Stimulated activated CD4-positive, alpha-beta T cell treated with anti-CD3 and anti-CD28 coated beads, Interleukin-4, amount 100 ng/mL, for 48 hours (primary cell): ENCODE data around the gene GBP5.

ENCODE experiments used
- DNase-seq, 2 donors: peaks; one replicate each; pipeline ENCODE4 v3.0.0-alpha.2; 2020; ENCODE audit warnings: low read depth in 2 of 2

GBP5 gene, protein sequence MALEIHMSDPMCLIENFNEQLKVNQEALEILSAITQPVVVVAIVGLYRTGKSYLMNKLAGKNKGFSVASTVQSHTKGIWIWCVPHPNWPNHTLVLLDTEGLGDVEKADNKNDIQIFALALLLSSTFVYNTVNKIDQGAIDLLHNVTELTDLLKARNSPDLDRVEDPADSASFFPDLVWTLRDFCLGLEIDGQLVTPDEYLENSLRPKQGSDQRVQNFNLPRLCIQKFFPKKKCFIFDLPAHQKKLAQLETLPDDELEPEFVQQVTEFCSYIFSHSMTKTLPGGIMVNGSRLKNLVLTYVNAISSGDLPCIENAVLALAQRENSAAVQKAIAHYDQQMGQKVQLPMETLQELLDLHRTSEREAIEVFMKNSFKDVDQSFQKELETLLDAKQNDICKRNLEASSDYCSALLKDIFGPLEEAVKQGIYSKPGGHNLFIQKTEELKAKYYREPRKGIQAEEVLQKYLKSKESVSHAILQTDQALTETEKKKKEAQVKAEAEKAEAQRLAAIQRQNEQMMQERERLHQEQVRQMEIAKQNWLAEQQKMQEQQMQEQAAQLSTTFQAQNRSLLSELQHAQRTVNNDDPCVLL

DNA sequence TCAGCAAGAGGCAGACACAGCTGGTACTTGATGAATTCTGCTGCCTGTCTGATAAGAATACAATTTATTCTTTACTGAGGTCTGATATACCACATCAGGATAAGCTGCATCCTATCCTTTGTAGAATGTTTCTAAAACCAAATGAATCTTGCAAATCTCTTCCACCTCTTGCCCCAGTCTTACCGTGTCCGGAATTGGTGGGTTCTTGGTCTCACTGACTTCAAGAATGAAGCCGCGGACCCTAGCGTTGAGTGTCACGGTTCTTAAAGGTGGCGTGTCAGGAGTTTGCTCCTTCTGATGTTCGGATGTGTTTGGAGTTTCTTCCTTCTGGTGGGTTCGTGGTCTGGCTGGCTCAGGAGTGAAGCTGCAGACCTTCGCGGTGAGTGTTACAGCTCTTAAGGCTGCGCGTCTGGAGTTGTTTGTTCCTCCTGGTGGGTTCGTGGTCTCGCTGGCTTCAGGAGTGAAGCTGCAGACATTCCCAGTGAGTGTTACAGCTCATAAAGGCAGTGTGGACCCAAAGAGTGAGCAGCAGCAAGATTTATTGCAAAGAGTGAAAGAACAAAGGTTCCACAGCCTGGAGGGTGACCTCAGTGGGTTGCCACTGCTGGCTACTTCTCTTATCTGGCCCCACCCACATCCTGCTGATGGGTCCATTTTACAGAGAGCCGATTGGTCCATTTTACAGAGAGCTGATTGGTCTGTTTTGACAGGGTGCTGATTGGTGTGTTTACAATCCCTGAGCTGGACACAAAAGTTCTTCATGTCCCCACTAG, at the start of gene GBP5:
GBP5 (minus strand) TSS at position 592 of the 773 bp plus-strand sequence. CDS start 3,305 bp downstream, outside the sequence.
- peak; percentile 39 to 53 for DNase-seq

DNA sequence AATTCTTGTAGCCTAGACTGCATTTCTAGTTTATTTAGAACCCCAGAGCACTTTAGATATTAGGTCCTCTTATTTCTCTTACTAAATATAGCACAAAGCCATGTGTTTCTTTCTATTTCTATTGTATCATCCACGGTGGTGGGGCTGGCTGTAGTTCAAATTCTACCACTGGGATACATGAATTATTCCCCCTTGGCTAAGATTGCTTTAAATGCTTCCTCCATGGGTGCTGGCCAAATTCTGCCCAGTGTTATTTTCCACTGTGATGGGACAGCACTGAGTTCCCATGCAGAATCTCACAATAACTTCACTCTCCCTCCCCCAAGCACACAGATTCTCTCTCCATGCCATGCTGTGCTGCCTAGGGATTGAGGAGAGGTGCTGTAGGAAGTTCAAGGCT, 49.7 kb upstream of the GBP5 start:
- no peak for DNase-seq

DNA sequence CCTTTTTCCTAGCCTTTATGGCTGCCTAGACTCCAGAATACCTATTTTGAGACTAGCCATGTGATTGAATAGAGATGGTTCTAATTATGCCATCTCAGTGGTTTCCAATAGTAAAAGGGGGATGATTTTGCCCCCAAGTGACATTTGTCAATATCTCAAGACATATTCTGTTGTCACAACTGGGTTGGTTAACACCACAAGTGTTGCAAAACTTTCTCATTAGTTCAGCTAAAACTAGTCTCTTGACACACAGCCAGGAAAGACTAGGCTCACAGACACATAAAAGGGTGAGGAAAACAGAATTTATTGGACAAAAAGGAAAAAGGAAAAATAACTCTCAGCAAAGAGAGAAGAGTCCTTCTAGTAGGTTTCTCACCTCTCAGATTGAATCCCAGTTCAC, 39.9 kb upstream of the GBP5 start:
- no peak for DNase-seq

DNA sequence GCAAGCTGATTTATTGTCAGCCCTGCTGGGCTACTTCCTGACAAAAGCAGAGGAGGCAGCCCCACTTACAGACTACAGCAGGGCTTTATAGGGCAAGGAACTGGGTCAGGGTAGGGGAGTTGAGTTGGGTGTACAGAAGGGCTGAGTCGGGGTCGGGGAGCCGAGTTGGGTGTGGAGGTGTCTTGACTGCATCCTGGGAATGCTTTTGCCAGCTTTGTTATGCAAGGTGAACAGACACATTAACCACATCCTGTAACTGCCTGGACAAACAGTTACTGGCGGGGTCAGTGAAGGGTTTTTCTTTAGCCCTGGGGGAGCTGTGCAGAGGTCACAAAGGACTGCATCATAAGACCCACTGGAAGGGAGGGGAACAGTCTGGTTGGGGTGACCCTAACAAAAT, 39.1 kb upstream of the GBP5 start:
- DNase-seq, result no peak

DNA sequence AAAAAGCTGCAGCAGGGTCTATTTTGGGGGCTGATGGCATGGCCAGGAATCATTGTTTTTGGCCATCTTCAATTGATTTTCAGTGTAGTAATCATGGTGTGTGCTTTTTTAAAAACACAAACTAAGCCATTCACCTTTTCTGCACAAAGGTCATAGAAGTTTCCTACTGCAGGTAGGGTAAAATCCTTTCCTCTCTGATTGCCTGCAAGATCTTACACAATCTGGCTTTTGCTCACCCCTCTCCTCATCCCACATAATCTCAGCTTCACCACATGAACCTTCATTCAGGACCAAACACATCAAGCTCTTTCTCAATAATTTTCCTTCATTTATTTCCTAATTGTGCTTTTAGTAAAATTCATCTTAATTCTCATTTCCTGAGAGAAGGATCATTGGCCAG, 38.3 kb upstream of the GBP5 start:
- DNase-seq, result no peak

DNA sequence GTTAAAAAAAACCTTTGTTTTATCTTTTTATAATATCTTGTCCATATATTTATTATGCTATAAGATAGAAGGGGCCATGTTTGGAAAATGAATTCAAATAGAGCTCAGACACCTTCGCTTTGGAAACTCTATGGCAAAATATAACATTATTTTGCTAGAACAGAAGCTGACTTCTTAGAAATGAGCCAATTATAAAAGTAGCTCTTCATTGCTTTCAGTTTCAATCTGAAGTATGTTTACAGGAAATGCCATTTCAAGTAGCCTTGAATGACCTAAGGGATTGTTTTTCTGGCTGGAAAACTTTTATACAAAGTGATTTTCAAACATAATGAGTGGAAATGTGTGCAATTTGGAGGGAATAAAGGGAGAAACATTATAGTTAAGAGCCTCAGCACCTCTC, 37.8 kb upstream of the GBP5 start:
- DNase-seq, result no peak

DNA sequence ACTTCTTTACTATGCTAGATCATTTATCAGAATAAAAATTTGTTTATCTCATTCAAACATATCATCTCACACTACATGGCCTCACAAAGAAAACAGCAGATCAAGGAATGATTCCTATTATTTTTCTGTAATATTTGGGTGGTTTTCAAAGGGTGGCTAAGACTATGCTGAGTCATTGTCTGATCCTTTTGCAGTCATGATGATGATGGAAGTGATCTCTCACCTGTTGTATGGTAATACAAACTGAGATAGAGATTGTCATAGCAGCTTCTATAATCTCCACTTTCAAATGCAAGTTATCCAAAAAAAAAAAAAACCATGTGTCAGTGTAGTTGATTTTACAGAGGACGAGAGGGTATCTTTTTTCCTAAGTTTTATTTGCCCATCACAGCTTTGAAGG, 37.2 kb upstream of the GBP5 start:
- DNase-seq, result no peak

DNA sequence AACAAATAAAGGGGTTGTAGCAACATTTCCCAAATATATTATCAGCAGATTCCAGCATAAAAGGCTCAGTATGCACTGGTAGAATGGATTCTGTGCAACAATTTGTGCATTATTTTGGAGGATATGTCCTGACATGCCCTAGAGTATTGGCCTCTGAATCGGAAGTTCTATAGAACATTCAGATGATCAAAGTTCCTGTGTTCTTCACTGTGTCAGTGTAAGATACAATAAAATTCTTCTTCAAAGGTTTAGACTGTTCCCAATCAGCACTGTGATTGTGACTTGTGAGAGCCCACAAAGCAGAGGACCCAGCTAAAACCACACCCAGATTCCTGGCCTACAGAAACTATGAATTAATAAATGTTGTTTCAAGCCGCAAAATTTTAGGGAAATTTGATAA, 33.6 kb upstream of the GBP5 start:
- no peak for DNase-seq

DNA sequence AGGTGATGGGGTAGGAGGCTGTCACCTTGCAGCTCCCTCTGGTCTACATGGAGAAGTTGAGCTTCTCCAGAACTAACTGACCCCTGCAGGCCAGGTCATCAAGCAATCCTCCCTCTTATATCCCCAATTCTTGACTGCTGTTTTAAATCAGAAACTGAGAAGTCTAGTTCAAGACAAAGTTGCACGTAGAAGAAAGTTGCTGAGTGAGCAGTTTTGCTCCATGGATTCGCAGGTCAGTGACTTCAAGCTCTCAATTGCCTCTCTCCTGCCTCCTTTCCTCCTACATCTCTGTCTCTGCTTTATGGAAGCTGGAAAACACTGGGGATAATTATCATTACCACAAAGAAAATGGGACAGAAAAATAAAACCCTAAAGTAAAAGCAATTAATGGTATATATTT, 32.8 kb upstream of the GBP5 start:
- no peak for DNase-seq

DNA sequence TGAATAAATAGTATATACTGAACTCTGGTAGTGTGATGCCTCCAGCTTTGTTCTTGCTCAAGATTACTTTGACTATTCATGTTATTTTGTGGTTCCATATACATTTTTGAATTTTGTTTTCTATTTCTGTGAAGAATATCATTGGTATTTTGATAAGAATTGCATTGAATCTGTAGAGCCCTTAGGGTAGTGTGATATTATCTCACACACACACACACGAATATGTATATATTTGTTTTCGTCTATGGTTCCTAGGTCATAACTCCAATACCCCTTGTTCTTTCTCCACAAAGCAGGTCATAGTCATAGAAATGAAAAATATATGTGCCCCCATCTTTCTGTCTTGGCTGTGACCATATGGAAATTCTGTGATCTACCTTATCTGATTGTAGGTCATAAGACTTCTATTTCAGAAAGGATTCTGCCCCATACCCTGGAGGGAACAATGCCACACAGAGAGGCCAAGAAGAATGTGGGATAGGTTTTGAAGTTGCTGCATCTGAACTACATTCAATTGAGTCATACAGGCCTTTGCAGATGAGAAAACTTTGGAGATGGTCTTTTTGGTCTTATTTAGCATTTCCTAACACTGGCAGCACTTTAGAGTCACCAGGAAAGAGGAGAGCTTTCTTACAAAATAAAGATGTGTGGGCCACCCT, 32.0 kb upstream of the GBP5 start:
- DNase-seq, result no peak

DNA sequence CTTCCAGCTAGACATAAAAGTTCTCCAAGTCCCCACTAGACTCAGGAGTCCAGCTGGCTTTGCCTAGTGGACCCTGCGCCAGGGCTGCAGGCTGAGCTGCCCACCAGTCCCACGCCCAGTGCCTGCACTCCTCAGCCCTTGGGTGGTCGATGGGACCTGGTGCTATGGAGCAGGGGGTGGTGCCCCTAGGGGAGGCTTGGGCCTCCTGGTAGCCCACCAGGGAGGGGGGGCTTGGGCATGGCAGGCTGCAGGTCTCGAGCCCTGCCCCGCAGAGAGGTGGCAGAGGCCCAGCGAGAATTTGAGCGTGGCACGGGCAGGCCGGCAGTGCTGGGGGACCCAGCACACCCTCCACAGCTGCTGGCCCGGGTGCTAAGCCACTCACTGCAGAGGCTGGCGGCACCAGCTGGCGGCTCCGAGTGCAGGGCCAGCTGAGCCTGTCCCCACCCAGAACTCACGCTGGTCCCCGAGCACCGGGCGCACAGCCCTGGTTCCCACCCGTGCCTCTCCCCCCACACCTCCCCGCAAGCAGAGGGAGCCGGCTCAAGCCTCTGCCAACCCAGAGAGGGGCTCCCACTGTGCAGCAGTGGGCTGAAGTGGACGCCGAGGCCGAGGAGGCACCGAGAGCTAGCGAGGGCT, 30.2 kb upstream of the GBP5 start:
- no peak for DNase-seq

DNA sequence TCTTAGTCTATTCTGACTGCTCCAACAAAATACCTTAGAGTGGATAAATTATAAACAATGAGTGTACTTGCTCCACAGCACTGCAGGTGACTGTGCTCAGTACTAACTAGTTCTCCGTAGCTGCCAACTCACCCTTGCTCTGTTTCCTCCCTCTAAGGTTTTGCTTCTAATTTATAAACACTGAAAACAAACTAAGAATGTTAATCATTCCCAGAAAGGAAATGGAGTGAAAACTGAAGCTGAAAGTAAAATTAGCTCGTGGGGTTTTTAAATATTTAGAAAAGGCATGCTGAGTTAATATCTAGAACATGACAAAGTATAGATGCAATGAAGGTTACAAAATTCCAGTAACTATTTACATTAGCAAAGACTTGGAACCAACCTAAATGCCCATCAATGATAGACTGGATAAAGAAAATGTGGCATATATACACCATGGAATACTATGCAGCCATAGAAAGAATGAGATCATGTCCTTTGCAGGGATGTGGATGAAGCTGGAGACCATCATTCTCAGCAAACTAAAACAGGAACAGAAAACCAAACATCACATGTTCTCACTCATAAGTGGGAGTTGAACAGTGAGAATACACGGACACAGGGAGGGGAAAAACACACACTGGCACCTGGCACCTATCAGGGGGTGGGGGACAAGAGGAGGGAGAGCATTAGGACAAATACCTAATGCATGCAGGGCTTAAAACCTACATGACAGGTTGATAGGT, 27.2 kb upstream of the GBP5 start:
- peak in 1 of 2 donors; percentile 32 for DNase-seq

DNA sequence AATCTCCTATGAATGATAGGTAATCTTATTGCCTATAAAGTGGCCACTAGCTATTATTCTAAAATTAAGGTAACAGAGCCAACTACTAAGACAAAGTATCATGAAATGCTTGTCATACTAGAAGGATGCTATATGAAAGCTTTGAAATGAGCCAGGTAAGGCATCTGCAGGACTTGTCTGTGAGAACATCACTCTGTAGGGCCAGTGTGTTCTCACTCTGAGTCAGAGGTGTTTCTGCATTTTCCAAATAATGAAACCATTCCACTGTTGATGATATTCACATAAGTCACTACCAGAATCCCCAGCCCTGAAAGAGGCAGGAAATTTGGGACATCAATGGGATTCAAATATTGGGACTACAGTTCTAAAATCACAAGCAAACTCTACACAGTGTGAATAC, 25.8 kb upstream of the GBP5 start:
- DNase-seq, result no peak

DNA sequence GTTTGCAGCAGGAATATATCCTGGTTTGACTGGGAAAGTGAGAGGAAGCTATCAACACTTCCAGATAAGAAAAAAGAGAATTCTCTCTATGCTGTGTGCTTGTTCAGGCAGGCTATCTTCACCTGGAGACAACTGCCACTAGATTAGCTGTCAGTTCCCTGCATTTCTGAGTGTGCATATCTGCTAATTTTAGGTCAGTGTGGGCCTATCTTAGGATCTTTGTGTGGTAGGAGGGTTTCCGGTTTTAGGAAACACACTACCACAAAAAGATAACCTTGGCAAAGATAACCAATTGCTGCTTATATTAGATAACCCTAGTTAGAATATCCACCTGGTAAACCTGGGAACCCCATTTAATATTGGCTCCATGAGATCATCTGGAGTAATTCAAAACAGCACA, 22.5 kb upstream of the GBP5 start:
- no peak for DNase-seq

DNA sequence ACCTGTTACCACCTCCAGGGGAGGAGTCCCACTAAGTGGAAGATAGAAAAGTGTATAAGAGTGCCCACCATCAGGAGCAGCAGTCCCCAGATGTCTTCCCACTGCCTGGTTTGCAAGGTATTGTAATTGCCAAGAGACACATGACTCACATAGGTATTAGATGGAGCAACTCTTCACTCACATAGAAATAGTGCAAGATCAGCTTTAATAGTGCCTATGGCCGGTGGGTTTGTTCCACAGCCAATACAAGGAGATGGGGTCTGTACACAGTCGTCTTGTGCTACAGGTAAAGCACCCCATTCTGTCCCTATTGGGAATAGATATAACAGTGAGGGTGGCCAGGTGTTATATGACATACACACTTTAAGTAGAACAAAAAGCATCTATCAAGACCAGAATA, 18.6 kb upstream of the GBP5 start:
- no peak for DNase-seq

DNA sequence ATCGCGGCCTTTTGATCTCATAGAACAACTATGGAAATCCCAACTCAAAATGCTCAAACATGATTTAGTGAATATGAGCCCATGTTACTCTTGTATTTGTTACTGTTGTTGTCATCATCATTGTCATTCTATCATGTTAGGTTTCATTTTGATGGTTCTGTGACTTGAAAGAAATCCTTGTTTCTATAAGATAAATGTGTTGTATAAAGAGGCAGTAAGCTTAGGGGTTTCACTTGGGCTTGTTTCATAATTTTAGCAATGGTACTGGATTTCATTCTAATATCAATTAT, 15.3 kb upstream of the GBP5 start:
- DNase-seq, result no peak

DNA sequence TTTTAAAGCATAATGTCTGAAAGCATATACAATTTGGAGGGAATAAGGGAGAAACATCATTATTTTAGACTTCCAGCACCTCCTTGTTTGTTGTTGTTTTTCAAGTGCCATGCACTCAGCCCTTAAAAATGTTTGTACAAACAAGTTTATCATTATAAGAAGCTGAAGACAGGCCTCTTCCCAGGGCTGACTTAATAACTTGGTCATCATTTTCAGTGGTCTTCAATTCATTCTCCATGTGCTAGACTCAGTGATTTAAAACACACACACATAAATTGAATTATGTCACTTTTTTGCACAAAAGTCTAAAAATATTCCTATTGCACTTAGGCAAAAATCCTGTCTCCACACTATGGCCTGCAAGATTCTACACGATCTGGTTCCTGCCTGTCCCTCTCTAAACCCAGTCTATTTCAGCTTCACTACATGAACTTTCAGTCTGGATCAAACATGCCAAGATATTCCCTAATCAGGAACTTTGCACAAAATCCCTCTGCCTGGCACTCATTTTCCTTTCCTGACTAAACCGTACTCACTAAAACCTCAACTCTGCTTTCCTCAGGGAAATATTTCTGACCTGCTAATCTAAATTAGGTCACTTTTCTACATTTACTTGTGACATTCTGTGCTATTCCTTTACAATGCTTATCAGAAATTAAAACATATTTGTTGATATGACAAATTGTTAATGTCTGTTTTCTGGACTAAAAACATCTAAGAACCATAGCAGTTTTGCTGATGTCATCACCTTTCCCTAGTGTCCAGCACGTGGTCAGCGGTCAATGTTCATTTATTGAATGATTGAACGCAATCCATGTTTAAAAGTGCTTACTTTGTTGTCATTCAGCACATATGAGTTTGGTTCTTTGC, 14.8 kb upstream of the GBP5 start:
- no peak for DNase-seq

DNA sequence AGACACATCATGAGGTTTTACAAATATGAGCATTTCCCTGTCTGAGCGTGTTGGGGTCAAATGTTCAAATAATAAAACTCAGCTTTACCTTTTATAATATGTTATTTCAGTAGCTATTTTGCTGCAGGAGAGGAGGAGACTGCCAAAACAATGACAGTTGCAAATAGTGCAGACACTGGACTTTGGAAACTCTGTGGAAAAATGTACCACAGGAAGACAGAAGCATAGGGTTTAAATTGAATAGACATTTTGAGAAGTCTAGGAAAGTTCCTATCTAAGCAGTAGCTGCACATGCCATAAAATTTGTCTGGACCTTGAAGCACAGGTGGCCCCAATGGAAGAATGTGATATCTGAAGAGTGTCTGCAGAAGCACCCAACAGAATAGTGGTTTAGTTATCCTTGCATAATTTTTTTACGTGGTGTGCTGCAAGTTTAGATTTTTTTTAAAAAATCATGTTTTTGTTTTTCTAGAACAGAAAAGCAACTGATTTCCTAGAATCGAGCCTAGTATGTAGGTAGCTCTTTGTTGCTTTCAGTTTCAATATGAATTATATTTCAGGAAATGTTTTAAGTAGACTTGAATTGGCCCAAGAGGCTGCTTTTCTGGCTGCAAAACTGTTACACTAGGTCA, 14.0 kb upstream of the GBP5 start:
- no peak for DNase-seq

DNA sequence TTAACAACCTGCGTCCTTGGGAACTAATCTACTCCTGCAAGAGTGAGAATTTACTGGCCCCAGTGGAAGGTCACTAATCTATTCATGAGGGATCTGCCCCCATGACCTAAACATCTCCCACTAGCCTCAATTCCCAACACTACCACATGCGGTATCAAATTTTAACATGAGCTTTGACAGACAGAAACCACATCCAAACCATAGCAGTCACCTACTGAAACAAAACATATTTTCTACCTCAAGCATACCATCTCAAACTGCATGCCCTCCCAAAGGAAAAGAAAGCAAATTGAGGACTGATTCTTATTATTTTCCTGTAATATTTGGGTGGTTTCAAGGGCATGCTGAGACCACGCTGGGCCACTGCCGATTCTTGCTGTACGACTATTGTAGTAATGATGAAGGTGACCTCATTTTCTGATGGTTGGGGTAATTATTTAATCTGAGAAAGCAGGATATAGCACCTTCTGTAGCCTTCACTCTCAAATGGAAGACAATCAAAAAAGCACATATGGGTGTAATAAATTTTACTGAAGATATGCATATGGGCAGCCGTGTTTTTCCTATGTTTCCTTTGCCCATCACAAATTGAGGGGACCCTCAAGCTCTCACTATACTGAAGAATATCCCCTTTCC, 13.2 kb upstream of the GBP5 start:
- DNase-seq, result no peak
